ENCODE measurements around the gene ADSL. TPM values are rescaled to one million over a fixed set of nuclear protein-coding genes. Genes with fewer than 3 reads are reported as not detected.

Gene ADSL
- total RNA-seq, 1 experiment from 2014 or later, result 165 TPM

DNA sequence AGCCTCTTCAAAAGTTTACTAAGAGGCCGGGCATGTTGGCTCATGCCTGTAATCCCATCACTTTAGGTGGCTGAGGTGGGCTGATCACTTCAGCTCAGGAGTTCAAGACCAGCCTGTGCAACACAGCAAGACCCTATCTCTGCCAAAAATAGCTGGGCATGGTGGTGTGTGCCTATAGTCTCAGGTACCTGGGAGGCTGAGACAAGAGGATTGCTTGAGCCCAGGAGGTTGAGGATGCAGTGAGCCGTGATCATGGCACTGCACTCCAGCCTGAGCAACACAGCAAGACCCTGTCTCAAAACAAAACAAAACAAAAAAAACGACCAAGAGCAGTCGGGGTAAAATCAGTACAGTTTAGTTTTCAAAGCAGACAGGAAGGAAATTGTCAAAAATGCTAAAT is 4.7 kb upstream of the ADSL start:
- Histone ChIP-seq H3K9ac (ENCODE audit: low read length) (no peak overlapping the region), H3K27me3 (ENCODE audit: low read length) (no peaks in the 10 kb centered on the region), H3K79me2 (ENCODE audit: low read length) (peaks cover 8% of the 10 kb centered on the region), H3K4me3 (ENCODE audit: low read length) (no peak overlapping the region), H3K27ac (ENCODE audit: low read length) (no peak overlapping the region; the same call in 1 of the 2 replicates), H3K4me2 (ENCODE audit: low read depth, low read length, poor library complexity, severe bottlenecking) (no peak overlapping the region), H3K9me2 (replicated peaks; ENCODE audit: insufficient read depth, low read length) (no peaks in the 10 kb centered on the region), H2AFZ (ENCODE audit: low read length) (no peak overlapping the region), H3K4me1 (ENCODE audit: low read length) (peaks cover 8% of the 10 kb centered on the region), H3K9me3 (ENCODE audit: low read length) (no peaks in the 10 kb centered on the region), H3K36me3 (ENCODE audit: insufficient read depth, low read length) (no peaks in the 10 kb centered on the region), H4K20me1 (ENCODE audit: insufficient read depth, low read depth, low read length) (no peaks in the 10 kb centered on the region)
- no peak for DNase-seq

DNA sequence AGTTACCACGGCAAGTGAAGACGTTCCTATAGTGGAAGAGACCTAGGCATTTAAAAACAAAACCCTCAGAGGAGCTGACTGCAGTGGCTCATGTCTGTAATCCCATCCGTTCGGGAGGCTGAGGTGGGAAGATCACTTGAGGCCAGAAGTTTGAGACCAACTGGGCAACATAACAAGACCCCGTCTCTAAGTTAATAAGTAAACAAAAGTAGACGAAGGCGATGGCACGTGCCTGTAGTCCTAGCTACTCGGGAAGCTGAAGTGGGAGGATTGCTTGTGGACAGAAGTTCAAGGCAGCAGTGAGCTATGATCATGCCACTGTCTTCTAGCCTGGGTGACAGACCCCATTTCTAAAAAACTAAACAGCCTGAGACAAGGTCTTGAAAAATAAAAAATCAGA is 3.8 kb upstream of the ADSL start:
- Histone ChIP-seq H2AFZ (ENCODE audit: low read length) (no peak overlapping the region), H3K4me1 (ENCODE audit: low read length) (peaks cover 11% of the 10 kb centered on the region)

DNA sequence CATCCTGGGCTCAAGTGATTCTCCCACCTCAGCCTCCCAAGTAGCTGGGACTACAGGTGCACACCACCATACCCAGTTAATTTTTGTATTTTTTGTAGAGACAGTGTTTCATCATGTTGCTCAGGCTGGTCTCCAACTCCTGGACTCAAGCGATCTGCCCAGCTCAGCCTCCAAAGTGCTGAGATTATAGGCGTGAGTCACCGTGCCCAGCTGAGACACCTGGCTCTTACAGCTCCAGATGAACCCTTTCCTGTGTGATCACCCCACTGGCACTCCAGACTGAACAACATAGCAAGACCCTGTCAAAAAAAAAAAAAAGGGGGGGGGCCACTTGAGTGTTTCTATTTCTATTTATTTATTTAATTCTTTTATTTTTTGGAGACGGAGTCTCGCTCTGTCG is 1.0 kb upstream of the ADSL start:
- H3K4me3 ChIP-seq (ENCODE audit: low read length), result peak overlapping the region; percentile 87
- DNase-seq, result peak; percentile 59
- no peak overlapping the region for H2AFZ ChIP-seq (ENCODE audit: low read length)
- H3K9me2 ChIP-seq (replicated peaks; ENCODE audit: insufficient read depth, low read length), result no peaks in the 10 kb centered on the region
- peaks cover 43% of the 10 kb centered on the region for H3K79me2 ChIP-seq (ENCODE audit: low read length)
- H3K9me3 ChIP-seq (ENCODE audit: low read length), result no peaks in the 10 kb centered on the region
- peaks cover 25% of the 10 kb centered on the region for H3K4me1 ChIP-seq (ENCODE audit: low read length)
- H3K9ac ChIP-seq (ENCODE audit: low read length), result peak overlapping the region; percentile 89
- H3K27ac ChIP-seq (ENCODE audit: low read length), result peak overlapping the region; percentile 93
- 0 out of 2 replicates have a peak, but pooled peaks cover 4% of the 10 kb centered on the region for H4K20me1 ChIP-seq (ENCODE audit: insufficient read depth, low read depth, low read length)
- no peaks in the 10 kb centered on the region for H3K27me3 ChIP-seq (ENCODE audit: low read length)
- H3K4me2 ChIP-seq (ENCODE audit: low read depth, low read length, poor library complexity, severe bottlenecking), result peak overlapping the region; percentile 90
- H3K36me3 ChIP-seq (ENCODE audit: insufficient read depth, low read length), result peaks cover 17% of the 10 kb centered on the region

More for the DNA sequence above, 3.8 kb upstream of the ADSL start:
- Histone ChIP-seq H3K27ac (ENCODE audit: low read length) (peak overlapping the region; percentile 54), H3K9me3 (ENCODE audit: low read length) (no peaks in the 10 kb centered on the region), H3K9ac (ENCODE audit: low read length) (no peak overlapping the region), H3K4me2 (ENCODE audit: low read depth, low read length, poor library complexity, severe bottlenecking) (no peak overlapping the region), H3K4me3 (ENCODE audit: low read length) (no peak overlapping the region), H3K36me3 (ENCODE audit: insufficient read depth, low read length) (no peaks in the 10 kb centered on the region), H3K27me3 (ENCODE audit: low read length) (no peaks in the 10 kb centered on the region), H3K9me2 (replicated peaks; ENCODE audit: insufficient read depth, low read length) (no peaks in the 10 kb centered on the region), H4K20me1 (ENCODE audit: insufficient read depth, low read depth, low read length) (no peaks in the 10 kb centered on the region), H3K79me2 (ENCODE audit: low read length) (peaks cover 18% of the 10 kb centered on the region)
- DNase-seq, result no peak

DNA sequence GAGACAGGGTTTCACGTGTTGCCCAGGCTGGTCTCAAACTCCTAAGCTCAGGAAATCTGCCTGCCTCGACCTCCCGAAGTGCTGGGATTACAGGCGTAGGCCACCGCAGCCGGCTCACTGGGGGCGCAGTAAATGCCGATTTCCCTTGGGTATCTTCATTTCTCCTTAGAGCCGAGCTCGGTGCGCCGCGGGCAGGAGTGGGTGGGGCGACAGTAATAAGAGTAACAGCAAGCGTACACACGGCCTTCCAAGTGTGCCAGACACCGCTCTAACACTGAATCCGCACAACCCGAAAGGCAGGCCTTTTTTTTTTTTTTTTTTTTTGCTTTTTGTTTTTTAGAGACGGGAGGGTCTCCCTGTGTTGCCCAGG is 500 bp upstream of the ADSL start:
- peak overlapping the region; percentile 87 for H3K4me3 ChIP-seq (ENCODE audit: low read length)
- H3K36me3 ChIP-seq (ENCODE audit: insufficient read depth, low read length), result peaks cover 19% of the 10 kb centered on the region
- no peaks in the 10 kb centered on the region for H3K9me2 ChIP-seq (replicated peaks; ENCODE audit: insufficient read depth, low read length)
- H3K4me1 ChIP-seq (ENCODE audit: low read length), result peaks cover 25% of the 10 kb centered on the region
- H3K9ac ChIP-seq (ENCODE audit: low read length), result peak overlapping the region; percentile 89
- H2AFZ ChIP-seq (ENCODE audit: low read length), result no peak overlapping the region
- peaks cover 49% of the 10 kb centered on the region for H3K79me2 ChIP-seq (ENCODE audit: low read length)
- H3K27me3 ChIP-seq (ENCODE audit: low read length), result no peaks in the 10 kb centered on the region
- H4K20me1 ChIP-seq (ENCODE audit: insufficient read depth, low read depth, low read length), result 0 out of 2 replicates have a peak, but pooled peaks cover 4% of the 10 kb centered on the region
- peak overlapping the region; percentile 93 for H3K27ac ChIP-seq (ENCODE audit: low read length)
- DNase-seq, result peak; percentile 90
- H3K9me3 ChIP-seq (ENCODE audit: low read length), result no peaks in the 10 kb centered on the region
- H3K4me2 ChIP-seq (ENCODE audit: low read depth, low read length, poor library complexity, severe bottlenecking), result peak overlapping the region; percentile 90

DNA sequence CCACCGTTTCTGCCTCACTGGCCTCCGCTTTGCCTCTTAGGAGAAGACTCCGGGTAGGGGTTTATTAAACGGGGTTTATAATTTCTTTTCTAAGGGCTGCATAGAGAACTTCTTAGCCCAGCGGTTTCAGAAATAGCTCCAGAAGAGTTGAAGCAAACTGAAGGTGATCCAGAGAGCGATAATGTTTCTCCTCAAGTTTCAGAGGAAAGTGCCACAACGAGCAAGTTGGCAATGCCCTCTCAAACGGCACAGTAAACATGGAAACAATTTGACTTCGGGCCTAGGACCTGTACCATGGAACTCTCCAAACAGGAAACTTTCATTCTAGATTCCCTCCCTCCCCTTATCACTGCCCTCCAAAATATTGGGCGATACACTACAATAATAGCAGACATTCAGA is 1.0 kb downstream of the ADSL start:
- Histone ChIP-seq H4K20me1 (ENCODE audit: insufficient read depth, low read depth, low read length) (0 out of 2 replicates have a peak, but pooled peaks cover 4% of the 10 kb centered on the region), H3K4me1 (ENCODE audit: low read length) (peaks cover 25% of the 10 kb centered on the region), H3K36me3 (ENCODE audit: insufficient read depth, low read length) (peaks cover 23% of the 10 kb centered on the region), H3K4me2 (ENCODE audit: low read depth, low read length, poor library complexity, severe bottlenecking) (peak overlapping the region; percentile 90), H2AFZ (ENCODE audit: low read length) (no peak overlapping the region), H3K27ac (ENCODE audit: low read length) (peak overlapping the region; percentile 93), H3K4me3 (ENCODE audit: low read length) (peak overlapping the region; percentile 87), H3K9me3 (ENCODE audit: low read length) (no peaks in the 10 kb centered on the region), H3K9me2 (replicated peaks; ENCODE audit: insufficient read depth, low read length) (no peaks in the 10 kb centered on the region), H3K27me3 (ENCODE audit: low read length) (no peaks in the 10 kb centered on the region), H3K79me2 (ENCODE audit: low read length) (peaks cover 52% of the 10 kb centered on the region), H3K9ac (ENCODE audit: low read length) (peak overlapping the region; percentile 89)
- peak; percentile 49 for DNase-seq

DNA sequence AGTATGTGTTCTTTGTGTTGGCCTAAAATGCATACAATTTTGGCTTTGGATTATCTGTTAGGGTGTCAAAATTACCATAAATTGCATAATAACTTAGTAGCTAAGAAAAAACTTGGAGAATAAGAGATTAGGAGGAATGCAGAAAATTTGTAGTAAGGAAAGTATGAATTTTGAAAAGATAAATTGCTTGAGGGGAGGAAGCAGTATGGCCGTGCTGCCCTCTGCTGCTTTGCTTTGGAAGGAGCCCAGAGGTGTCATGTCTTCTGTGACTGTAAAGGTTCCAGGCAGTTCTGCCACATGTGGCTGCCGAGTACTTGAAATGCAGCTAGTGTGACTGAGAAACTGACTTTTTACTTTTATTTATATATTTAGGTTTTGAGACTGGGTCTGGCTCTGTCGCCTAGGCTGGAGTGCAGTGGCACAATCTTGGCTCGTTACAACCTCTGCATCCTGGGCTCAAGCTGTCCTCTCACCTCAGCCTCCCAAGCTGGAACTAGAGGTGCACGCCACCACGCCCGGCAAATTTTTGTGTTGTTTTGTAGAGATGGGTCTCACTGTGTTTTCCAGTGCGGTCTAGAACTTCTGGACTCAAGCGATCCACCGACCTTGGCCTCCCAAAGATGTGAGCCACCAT is 1.8 kb downstream of the ADSL start:
- H3K4me1 ChIP-seq (ENCODE audit: low read length), result peaks cover 25% of the 10 kb centered on the region
- H3K4me3 ChIP-seq (ENCODE audit: low read length), result peak overlapping the region; percentile 87
- peak; percentile 77 for DNase-seq
- H3K9me2 ChIP-seq (replicated peaks; ENCODE audit: insufficient read depth, low read length), result no peaks in the 10 kb centered on the region
- H3K9ac ChIP-seq (ENCODE audit: low read length), result peak overlapping the region; percentile 89
- H3K27ac ChIP-seq (ENCODE audit: low read length), result peak overlapping the region; percentile 93
- peaks cover 61% of the 10 kb centered on the region for H3K79me2 ChIP-seq (ENCODE audit: low read length)
- H3K4me2 ChIP-seq (ENCODE audit: low read depth, low read length, poor library complexity, severe bottlenecking), result peak overlapping the region; percentile 90
- no peak overlapping the region for H2AFZ ChIP-seq (ENCODE audit: low read length)
- H3K9me3 ChIP-seq (ENCODE audit: low read length), result no peaks in the 10 kb centered on the region
- H3K36me3 ChIP-seq (ENCODE audit: insufficient read depth, low read length), result peaks cover 29% of the 10 kb centered on the region
- no peaks in the 10 kb centered on the region for H3K27me3 ChIP-seq (ENCODE audit: low read length)
- 0 out of 2 replicates have a peak, but pooled peaks cover 4% of the 10 kb centered on the region for H4K20me1 ChIP-seq (ENCODE audit: insufficient read depth, low read depth, low read length)

DNA sequence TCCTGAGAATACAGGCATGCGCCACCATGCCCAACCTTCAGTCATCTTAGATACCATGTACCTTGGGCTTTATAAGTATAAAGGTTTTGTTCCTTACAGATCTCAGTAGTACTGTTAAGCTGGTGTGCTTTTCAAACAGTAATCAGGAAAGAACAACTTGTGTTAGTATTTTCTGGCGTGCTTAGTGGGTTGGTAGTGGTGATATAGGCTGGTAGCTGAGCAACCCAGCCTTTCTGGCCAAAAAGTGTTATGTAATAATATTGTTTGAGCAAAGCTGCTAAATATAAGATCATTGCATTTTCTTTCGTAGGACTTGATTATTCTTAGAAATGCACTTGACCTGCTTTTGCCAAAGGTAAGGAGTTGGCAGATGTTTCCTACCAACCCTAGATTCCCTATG is 6.5 kb downstream of the ADSL start:
- H3K27ac ChIP-seq (ENCODE audit: low read length), result no peak overlapping the region
- 0 out of 2 replicates have a peak, but pooled peaks cover 4% of the 10 kb centered on the region for H4K20me1 ChIP-seq (ENCODE audit: insufficient read depth, low read depth, low read length)
- H3K27me3 ChIP-seq (ENCODE audit: low read length), result no peaks in the 10 kb centered on the region
- no peak overlapping the region for H3K4me3 ChIP-seq (ENCODE audit: low read length)
- peaks cover 51% of the 10 kb centered on the region for H3K79me2 ChIP-seq (ENCODE audit: low read length)
- no peak for DNase-seq
- H3K4me2 ChIP-seq (ENCODE audit: low read depth, low read length, poor library complexity, severe bottlenecking), result no peak overlapping the region
- H3K9ac ChIP-seq (ENCODE audit: low read length), result no peak overlapping the region
- H3K9me3 ChIP-seq (ENCODE audit: low read length), result no peaks in the 10 kb centered on the region
- H3K4me1 ChIP-seq (ENCODE audit: low read length), result peaks cover 12% of the 10 kb centered on the region
- H3K36me3 ChIP-seq (ENCODE audit: insufficient read depth, low read length), result peaks cover 56% of the 10 kb centered on the region
- H3K9me2 ChIP-seq (replicated peaks; ENCODE audit: insufficient read depth, low read length), result no peaks in the 10 kb centered on the region
- no peak overlapping the region for H2AFZ ChIP-seq (ENCODE audit: low read length)

DNA sequence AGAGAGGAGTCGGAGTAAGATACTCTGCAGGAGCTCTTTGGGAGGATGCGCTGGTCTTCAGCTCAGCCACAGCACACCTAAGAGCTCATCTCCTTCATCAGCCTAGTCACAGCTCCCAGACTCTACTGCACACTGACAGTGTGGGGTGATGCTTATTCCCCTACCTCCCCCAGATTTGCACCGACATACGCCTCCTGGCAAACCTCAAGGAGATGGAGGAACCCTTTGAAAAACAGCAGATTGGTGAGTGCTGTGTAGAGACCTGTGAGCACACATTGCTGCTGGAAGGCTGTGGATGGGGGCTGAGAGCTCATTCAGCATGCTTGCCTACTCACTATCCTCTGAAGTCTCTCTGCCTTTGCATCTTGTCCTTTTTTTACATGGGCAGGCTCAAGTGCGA is 14.8 kb downstream of the ADSL start:
- Histone ChIP-seq H3K4me1 (ENCODE audit: low read length) (no peaks in the 10 kb centered on the region), H4K20me1 (ENCODE audit: insufficient read depth, low read depth, low read length) (no peaks in the 10 kb centered on the region), H3K27me3 (ENCODE audit: low read length) (no peaks in the 10 kb centered on the region), H3K4me3 (ENCODE audit: low read length) (no peak overlapping the region), H3K79me2 (ENCODE audit: low read length) (peaks cover 10% of the 10 kb centered on the region; the same call in 1 of the 2 replicates), H3K4me2 (ENCODE audit: low read depth, low read length, poor library complexity, severe bottlenecking) (no peak overlapping the region), H3K27ac (ENCODE audit: low read length) (no peak overlapping the region), H3K9me3 (ENCODE audit: low read length) (no peaks in the 10 kb centered on the region), H3K9ac (ENCODE audit: low read length) (no peak overlapping the region), H3K9me2 (replicated peaks; ENCODE audit: insufficient read depth, low read length) (no peaks in the 10 kb centered on the region), H3K36me3 (ENCODE audit: insufficient read depth, low read length) (peaks cover 75% of the 10 kb centered on the region), H2AFZ (ENCODE audit: low read length) (no peak overlapping the region)
- DNase-seq, result no peak

Data from Karpas-422 (cell line).